NK-92 treated with Interleukin-12 subunit alpha and Interleukin-12 subunit beta, amount 100 ng/mL, for 24 hours (cell line): ENCODE data around the gene BRSK1.
A peak's percentile ranks its signal among the peaks of the same experiment; 100 is the strongest.

Source experiments
- DNase-seq: peaks from one replicate; lab custom pipeline; 2025; lab: John Stamatoyannopoulos, UW

The BRSK1 gene

GRCh38 chr19:55253842-55254624 is 29.8 kb upstream of the BRSK1 start:
- peak; percentile 39 for DNase-seq

- no peak for DNase-seq
Measured at GRCh38 chr19:55254625-55254977, 29.2 kb upstream of the BRSK1 start.

DNA sequence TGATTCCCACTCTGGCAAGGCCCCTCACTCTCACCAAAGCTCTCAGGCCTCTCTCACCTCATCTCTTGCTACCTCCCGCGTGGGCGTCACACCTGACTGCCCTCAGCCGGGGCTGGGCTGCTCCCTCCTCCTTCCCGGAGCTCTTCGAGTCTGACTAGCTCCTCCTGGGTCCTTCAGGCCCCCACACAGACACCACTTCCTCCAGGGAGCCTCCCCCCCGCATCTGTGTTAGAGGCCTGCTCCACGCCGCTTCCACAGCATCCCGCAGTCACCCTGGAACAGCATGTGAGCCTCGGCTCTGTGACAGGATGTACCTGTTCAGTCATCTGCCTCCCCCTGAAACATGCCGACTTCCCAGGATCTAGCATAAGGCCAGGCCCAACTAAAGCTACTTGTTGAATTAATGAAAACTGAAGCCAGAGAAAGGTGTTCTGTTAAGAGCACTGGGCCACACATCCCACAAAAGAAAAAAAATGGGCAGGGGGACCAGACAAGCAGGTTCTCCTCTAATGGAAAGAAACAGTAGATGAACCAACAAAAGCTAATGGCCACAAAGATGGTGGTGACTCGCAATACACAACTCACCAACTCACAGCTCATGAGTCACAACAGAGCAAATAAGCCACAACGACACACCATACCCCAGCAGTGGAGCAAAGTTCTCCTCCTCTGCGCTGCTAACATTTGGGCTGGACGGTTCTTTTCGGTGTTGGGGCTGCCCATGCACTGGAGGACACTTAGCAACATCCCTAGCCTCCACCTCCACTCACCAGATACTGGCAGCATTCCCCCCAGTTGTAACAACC is 28.0 kb upstream of the BRSK1 start:
- peak; percentile 69 for DNase-seq

GRCh38 chr19:55256562-55257460 is 27.0 kb upstream of the BRSK1 start:
- DNase-seq: no peak

- no peak for DNase-seq
Measured at GRCh38 chr19:55257461-55258420, 26.1 kb upstream of the BRSK1 start.

GRCh38 chr19:55258476-55258827 is 25.3 kb upstream of the BRSK1 start:
- peak; percentile 62 for DNase-seq

DNA sequence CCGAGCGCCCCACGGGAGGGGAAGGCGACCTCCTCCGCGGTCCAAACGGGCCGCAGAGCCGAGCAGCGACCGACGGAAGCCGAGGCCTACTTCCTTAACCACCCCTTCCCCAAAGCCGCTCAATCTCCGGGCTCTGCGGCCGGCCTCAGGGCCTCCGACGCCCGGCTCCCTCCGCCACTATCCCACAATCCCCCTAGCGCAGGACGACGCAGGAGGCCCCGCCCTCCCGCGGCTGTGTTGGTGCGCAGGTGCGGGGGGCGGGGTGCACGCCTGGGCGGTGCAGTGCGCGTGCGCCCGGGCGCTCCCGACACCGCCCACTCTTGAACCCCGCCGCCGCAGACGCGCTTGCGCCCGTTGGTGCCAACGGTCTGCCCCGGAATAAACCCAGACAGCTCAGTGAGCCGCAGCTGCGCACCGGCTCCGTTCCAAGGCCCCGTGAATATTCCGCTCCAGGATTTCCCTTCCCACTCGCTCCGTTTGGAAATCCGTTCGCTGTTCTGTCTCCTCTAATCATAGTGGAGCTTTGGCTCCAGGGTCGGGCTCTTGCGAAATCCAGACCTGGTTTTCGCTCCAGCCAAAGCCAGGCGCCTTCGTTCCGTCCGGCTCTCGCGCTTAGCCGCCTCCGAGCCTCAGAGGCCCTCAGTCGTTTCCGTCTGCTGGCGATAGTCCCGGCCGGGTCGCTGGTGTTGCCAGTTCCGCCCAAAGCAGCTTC is 24.8 kb upstream of the BRSK1 start, which contains the start of gene PPP6R1:
PPP6R1 (minus strand) TSS at position 190 of the 712 bp plus-strand sequence. CDS start 11,914 bp downstream, outside the sequence.
- DNase-seq: peak; percentile 92

DNA sequence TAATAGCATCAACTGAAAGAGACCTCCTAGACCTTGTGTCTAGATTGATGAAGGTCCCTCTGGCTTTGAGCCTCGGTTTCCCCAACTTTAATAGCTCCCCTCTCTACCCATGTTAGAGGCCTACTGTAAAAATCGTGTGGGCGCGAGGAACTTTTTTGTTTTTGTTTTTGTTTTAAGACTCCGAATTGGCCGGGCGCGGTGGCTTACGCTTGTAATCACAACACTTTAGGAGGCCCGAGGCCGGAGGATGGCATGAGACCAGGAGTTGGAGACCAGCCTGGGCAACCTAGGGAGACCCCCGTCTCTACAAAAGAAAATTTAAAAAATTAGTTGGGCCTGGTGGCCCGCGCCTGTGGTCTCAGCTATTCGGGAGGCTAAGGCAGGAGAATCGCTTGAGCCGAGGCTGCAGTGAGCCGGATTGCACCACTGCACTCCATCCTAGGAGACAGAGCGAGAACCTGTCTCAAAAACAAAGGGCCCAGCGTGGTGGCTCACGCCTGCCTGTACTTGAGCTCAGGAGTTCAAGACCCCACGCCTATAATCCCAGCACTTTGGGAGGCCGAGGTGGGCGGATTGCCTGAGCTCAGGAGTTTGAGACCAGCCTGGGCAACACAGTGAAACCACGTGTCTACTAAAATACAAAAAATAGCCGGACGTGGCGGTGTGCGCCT is 24.1 kb upstream of the BRSK1 start:
- no peak for DNase-seq

- DNase-seq: no peak
Measured at GRCh38 chr19:55261671-55262126, 22.1 kb upstream of the BRSK1 start.

GRCh38 chr19:55262359-55262758 is 21.4 kb upstream of the BRSK1 start:
- DNase-seq: no peak

DNA sequence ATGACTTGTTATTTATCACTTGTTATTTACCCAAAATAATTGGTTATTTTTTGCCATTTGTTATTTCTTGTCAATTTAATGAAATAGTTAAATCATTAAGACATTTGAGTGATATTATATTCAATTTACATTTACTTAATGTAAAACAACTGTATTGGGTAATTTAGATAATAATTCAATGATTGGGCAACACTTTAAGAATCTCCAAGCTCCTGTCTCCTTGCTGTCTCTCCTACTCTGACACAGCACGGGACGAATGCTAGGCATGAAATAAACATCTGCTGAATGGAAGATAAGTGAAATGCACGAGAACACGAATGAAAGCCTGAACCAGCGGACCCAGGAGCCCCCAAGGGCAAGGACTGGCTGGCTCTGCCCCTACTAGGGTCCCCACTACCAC is 19.3 kb upstream of the BRSK1 start:
- no peak for DNase-seq

DNA sequence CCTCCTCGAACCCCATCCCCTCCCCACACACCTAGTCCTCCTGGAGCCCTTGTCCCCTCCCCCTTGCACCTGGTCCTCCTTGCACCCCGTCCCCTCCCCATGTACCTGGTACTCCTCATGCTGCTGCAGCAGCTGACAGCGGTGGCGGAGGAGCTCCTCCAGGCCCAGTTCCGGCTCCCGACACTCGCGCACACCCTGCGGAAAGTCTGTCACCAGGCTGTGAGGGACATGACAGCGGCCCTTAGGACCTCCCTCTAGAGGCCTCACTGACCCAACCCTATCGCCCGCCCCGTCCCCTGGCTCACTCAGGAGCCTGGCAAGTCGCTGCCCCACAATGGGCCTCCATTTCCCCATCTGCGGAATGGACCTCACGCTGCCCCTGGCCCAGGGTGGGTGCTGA is 18.6 kb upstream of the BRSK1 start:
- no peak for DNase-seq

GRCh38 chr19:55265723-55266386 is 17.9 kb upstream of the BRSK1 start:
- DNase-seq: no peak

DNA sequence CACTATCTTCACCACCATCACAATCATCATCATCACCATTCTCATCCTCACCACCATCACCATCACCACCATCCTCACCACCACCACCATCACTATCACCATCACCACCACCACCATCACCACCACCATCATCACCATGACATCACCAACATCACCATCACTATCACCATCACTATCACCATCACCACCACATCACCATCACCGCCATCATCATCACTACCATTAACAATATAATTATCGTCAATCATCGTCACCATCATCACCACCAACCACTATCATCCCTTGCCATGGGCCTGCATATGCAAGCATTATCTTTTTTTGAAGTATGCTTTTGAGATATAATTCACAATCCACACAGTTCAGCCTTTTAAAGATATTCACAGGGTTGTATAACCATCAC is 17.4 kb upstream of the BRSK1 start:
- no peak for DNase-seq

DNA sequence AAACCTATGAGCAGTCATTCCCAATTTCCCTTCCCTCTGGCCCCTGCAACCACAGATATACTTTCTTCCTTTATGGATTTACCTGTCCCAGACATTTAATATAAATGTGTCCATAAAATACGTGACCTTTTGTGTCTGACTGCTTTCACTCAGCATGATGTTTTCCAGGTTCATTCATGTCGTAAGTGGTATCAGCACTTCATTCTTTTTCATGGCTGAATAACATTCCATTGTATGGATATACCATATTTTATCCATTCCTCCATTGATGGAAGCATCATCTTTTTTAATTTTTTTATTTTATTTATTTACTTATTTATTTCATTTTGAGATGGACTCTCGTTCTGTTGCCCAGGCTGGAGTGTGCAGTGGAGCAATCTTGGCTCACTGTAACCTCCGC is 17.0 kb upstream of the BRSK1 start:
- DNase-seq: no peak

DNA sequence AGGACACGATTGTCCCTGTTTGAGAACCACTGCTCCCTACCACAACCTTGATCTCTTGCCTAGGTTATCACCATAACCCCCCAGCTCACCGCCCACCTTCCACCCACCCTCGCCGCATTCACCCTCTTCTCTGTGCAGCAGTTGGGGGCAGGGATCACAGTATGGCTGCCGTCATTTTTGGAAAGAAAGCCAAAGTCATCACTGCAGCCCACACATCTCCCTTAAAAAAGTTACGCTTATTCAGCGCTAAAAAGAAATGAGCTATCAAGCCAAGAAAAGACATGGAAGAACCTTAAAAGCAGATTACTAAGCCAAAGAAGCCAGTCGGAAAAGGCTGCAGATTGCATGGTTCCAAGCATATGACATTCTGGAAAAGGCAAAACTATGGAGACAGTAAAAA is 14.5 kb upstream of the BRSK1 start:
- no peak for DNase-seq

DNA sequence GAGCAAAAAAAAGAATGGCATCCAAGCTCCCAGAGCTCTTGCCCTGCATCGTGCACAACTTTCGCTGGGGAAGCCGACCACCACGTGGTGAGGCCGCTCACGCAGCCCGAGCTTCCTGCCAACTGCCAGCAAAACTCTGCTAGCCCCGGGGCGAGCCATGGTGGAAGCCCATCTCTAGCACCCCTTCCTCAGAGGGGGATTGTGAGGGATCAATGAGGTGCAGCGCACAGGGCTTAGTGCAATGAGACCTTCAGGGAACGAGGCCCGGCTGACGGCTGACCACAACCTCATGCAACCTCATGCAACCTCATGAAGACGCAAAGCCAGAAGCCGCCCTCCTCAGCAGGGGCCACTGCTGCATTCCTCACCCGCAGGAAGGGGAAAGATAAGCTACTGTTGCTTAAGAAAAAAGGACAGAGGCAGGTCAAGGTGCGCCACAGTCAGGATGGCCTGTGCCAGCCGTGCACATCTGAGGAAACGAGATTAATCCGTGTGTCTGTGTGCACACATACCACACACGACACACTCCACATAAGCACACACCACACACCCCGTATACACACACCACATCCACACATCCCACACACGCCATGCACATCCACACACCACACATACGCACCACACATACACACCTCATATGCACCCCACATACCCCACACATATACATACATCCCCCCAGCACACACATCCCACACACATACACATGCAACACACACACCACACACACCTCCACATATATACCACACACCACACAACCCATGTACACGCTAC is 13.4 kb upstream of the BRSK1 start:
- DNase-seq: no peak

- no peak for DNase-seq
Measured at GRCh38 chr19:55272142-55272541, 11.7 kb upstream of the BRSK1 start.
